ENCODE results near the gene GIGYF2.

The GIGYF2 gene

GRCh38 chr2:232893834-232894233 lies 196.7 kb downstream of the GIGYF2 start:
- no peaks in the 10 kb centered on the region for H3K36me3 Mint-ChIP-seq (ENCODE audit: low read depth)
- H3K9me3 Mint-ChIP-seq, result no peaks in the 10 kb centered on the region
- H3K4me3 Mint-ChIP-seq, result no peak overlapping the region
- peaks cover 9% of the 10 kb centered on the region for H3K27me3 Mint-ChIP-seq (ENCODE audit: low read depth, poor library complexity)
- no peak overlapping the region for H3K27ac Mint-ChIP-seq
- peaks cover 30% of the 10 kb centered on the region for H3K4me1 Mint-ChIP-seq
- TF ChIP-seq, protein P1, sequence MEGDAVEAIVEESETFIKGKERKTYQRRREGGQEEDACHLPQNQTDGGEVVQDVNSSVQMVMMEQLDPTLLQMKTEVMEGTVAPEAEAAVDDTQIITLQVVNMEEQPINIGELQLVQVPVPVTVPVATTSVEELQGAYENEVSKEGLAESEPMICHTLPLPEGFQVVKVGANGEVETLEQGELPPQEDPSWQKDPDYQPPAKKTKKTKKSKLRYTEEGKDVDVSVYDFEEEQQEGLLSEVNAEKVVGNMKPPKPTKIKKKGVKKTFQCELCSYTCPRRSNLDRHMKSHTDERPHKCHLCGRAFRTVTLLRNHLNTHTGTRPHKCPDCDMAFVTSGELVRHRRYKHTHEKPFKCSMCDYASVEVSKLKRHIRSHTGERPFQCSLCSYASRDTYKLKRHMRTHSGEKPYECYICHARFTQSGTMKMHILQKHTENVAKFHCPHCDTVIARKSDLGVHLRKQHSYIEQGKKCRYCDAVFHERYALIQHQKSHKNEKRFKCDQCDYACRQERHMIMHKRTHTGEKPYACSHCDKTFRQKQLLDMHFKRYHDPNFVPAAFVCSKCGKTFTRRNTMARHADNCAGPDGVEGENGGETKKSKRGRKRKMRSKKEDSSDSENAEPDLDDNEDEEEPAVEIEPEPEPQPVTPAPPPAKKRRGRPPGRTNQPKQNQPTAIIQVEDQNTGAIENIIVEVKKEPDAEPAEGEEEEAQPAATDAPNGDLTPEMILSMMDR (IDR thresholded peaks at IDR 0.05), result no peak
- no peak for DNase-seq

- Mint-ChIP-seq H3K9me3 (no peaks in the 10 kb centered on the region), H3K4me3 (no peak overlapping the region), H3K4me1 (peaks cover 30% of the 10 kb centered on the region), H3K27ac (no peak overlapping the region), H3K36me3 (ENCODE audit: low read depth) (no peaks in the 10 kb centered on the region), H3K27me3 (ENCODE audit: low read depth, poor library complexity) (peaks cover 9% of the 10 kb centered on the region)
- no peak for DNase-seq
- TF ChIP-seq, protein P1 (IDR thresholded peaks at IDR 0.05), result no peak
Observed at GRCh38 chr2:232894251-232894650, 197.1 kb downstream of the GIGYF2 start.

GRCh38 chr2:232894746-232895145 lies 197.6 kb downstream of the GIGYF2 start:
- Mint-ChIP-seq H3K9me3 (no peaks in the 10 kb centered on the region), H3K36me3 (ENCODE audit: low read depth) (no peaks in the 10 kb centered on the region), H3K4me3 (no peak overlapping the region), H3K27ac (no peak overlapping the region), H3K27me3 (ENCODE audit: low read depth, poor library complexity) (peaks cover 9% of the 10 kb centered on the region), H3K4me1 (peaks cover 30% of the 10 kb centered on the region)
- no peak for DNase-seq
- TF ChIP-seq, protein P1 (IDR thresholded peaks at IDR 0.05), result no peak

GRCh38 chr2:232896111-232896510 lies 199.0 kb downstream of the GIGYF2 start:
- Mint-ChIP-seq H3K4me1 (peaks cover 20% of the 10 kb centered on the region), H3K4me3 (no peak overlapping the region), H3K36me3 (ENCODE audit: low read depth) (no peaks in the 10 kb centered on the region), H3K9me3 (no peaks in the 10 kb centered on the region), H3K27ac (no peak overlapping the region), H3K27me3 (ENCODE audit: low read depth, poor library complexity) (peaks cover 4% of the 10 kb centered on the region)
- TF ChIP-seq, protein P1 (IDR thresholded peaks at IDR 0.05), result no peak
- DNase-seq, result no peak

DNA sequence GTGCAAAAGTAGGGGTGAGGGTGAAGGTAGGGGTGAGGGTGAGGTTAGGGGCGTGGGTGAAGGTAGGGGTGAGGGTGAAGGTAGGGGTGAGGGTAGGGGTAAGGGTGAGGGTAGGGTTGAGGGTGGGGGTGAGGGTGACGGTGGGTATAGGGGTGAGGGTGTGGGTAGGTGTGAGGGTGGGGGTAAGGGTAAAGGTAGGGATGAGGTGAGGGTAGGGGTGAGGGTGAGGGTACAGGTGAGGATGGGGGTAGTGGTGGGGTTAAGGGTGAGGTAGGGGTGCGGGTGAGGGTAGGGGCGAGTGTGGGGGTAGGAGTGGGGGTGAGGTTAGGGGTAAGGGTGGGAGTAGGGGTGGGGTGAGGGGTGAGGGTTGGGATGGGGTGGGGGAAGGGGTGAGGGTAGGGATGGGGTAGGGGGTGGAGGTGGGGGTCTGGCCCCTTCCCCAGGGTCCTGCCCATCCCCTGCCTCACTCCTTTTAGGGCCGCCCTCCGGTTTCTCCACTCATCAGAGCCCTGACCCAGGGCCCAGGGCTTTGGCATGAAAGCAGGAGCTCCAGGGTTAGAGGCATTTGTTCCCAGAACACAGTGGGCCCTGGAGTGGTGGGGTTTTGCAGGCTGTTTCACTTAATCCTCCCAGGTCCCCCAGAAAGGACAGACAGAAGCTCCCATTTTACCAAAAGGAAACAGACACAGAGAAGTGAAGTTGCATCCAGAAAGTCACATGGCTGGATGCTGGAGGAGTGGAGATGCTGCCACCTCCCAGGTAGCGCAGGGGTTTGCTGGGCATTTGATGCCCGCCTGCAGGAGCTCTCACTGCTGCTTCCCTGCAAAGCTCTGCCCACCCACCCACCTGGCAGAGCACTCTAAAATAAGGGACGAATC lies 199.8 kb downstream of the GIGYF2 start:
- Mint-ChIP-seq H3K9me3 (no peaks in the 10 kb centered on the region), H3K36me3 (ENCODE audit: low read depth) (no peaks in the 10 kb centered on the region), H3K4me1 (peaks cover 12% of the 10 kb centered on the region), H3K4me3 (no peak overlapping the region), H3K27ac (no peak overlapping the region), H3K27me3 (ENCODE audit: low read depth, poor library complexity) (peaks cover 4% of the 10 kb centered on the region)
- TF ChIP-seq, protein P1 (IDR thresholded peaks at IDR 0.05), result no peak
- DNase-seq, result no peak

Measured in nephron progenitor cell (in vitro differentiated cells).